Fibroblast of lung (primary cell): ENCODE measurements around the gene ARHGEF10L.

Experiments used
- CTCF ChIP-seq, 2 donors: IDR thresholded peaks in 1 of 2; conservative IDR thresholded peaks in 1 of 2; 1 replicate in 1 of 2; 2 replicates in 1 of 2; pipeline ENCODE4 v1.5.1; 2011 to 2012; ENCODE audit warnings: low read length in 2 of 2, control low read depth in 1 of 2, inconsistent platforms in 1 of 2, low read depth in 1 of 2, mild to moderate bottlenecking in 1 of 2
- EZH2 ChIP-seq: IDR thresholded peaks from 2 replicates; pipeline ENCODE4 v1.5.1; 2012; ENCODE audit warnings: low read length, control low read depth, mild to moderate bottlenecking; ENCODE audit errors: missing control alignments

DNA sequence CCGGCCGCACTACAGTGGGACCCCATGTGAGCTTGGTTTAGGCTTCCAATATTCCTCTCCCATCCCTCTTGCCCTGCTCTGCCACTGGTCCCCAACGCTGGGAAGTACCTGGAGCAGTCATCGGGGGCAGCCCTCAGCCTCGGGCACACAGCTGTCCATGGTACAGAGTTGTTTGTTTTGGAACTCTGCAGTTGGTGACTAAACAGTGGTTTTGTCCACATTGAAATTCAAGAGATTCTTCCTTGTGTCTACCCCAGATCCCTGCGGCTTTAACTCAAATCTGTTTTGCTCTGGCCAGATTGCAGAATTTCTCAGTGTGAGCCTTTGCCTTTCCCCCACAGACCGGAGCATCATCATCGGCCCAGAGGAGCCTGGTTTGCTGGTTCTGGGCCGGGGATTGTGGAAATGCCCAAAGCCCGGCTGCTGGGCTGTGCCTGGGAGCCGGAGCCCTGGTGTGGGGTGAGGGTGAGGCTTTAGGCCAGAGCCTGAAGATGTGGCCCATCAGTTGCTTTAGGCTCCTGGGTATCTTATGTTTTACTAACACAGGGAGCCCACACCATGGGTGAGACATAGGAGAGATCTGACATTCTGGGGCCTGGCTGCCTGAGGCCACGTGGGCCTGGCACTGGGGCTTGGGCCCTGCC, 93.2 kb downstream of the ARHGEF10L start:
- no peak for TF ChIP-seq CTCF (conservative IDR thresholded peaks at IDR 0.05 in 1 of 2, IDR thresholded peaks at IDR 0.05 in 1 of 2; ENCODE audit: low read depth in 1 of 2, low read length in 2 of 2)
- no peak for TF ChIP-seq EZH2
